COLO829 (cell line): ENCODE results near the gene TNFRSF4.
"Not testable (repeated sequence)": the region's sequence is repeated elsewhere in the genome, so short reads cannot be mapped to it uniquely, and the experiment has no call there.

ENCODE experiments used
- DNase-seq: peaks from one replicate; pipeline ENCODE4 v3.0.0; 2012; ENCODE audit warnings: low spot score

Gene TNFRSF4

DNA sequence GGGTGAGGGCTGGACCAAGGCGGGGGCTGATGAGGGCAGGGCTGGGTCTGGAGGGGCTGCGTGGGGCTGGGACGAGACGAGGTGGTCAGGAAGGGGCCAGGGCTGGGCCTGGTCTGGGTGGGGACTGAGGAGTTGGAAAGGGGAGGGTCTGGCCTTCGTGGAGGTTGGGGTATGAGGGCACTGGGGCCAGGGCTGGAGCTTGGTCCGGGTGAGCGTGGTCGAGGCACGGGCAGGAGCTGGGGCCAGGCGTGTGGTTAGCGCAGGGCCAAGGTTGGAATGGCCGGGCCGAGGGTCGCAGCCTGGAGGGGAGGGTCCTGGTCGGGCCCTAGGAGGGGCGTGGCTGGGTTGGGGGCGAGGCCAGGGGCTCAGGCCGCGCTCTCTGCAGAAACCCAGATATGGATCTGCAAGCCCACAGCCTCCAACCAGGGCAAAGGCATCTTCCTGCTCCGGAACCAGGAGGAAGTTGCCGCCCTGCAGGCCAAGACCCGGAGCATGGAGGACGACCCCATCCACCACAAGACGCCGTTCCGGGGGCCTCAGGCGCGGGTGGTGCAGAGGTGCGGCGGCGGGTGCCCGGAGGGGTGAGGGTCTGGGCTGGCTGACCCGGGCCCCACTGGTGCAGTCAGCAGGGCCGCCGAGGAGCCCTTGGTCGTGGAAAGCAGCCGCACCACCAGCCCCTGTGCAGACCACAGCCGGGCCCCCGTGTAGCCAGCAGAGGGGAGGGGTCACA lies 31.3 kb downstream of the TNFRSF4 start:
- DNase-seq, result no peak

DNA sequence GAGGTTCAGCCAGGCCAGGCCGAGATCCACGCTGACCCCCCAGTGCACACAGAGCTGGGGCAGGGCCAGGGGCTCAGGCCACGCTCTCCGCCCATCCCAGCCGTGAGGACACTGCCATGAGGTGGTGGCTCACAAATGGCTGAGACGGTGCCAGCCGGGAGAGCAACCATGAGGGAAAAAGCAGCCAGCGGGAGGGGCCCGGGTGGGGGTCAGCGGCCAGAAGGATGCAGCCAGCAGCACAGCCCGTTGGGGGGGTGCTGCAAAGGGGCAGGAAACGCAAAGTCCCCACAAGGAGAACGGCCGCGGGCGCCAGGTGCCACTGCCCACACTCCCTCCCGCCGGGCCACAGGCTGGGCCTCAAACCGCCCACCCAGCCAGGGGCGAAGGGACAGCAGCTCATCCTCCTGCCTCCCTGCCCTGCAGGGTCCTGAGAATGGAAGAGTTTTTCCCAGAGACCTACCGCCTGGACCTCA lies 32.0 kb downstream of the TNFRSF4 start:
- no peak for DNase-seq

DNA sequence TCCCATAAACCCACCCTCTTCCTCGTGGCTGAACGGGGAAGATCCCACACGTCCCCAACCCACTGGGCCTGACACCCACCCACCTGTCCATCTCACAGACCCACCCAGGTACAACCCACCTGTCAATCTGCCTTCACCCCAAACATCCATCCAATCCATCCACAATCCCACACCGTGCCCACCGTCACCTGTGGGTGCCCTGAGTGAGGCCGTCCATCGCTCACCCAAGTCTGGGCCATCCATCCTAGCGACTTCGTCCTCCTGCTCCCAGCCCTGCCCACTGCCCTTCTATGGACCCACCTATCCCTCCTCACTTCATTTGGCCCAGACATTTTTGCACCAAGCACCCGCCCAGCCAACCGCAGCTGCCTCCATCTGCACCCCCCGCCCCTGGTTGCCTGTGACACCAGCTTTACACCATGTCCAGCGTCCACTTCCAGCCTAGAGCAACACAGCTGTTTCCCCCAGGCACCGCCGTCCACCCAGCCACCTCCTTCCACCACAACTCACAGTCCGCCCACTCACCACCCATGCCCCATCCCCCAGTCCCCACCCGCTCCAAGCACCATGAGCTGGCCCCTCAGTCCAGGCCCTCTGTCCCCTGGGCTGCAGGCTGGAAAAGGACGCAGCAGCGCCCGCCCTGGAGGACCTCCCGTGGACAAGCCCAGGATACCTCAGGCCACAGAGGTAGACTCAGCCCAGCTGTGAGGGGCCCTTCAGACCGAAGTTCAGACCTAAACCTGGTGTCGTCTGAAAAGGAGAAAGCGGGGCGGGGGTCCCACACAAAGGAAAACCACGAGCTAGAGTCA lies 32.6 kb downstream of the TNFRSF4 start:
- no peak for DNase-seq

DNA sequence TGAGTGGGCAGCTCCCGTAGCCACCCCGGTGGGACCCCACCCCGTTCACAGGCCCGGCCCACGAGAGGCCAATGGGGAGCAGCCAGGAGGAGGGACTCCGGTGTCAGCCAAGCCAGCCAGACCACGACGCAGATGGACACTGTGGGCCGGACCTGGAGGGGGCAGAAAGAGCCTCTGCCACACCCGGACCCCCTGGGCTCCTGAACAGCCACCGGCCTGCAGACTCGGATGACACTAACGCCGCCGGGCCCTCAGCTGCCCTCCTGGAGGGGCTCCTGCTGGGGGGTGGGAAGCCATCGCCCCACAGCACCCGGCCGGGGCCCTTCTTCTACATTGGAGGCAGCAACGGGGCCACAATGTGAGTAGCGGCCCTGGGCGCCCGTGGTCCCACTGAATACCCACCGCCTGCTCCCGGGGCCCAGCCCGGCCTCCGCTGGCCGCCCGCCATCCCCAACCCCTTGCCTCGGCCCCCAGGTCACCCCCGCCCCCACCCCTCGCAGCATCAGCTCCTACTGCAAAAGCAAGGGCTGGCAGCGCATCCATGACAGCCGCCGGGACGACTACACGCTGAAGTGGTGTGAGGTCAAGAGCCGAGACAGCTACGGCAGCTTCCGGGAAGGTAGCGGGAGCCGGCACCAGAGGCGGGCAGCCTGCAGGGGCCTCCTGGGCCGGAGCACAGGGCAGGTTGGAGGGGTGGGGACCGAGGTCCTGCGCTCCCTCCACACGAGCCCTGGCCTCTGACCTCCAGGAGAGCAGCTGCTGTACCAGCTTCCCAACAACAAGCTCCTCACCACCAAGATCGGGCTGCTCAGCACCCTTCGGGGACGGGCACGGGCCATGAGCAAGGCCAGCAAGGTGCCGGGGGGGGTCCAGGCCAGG lies 33.7 kb downstream of the TNFRSF4 start:
- no peak for DNase-seq

DNA sequence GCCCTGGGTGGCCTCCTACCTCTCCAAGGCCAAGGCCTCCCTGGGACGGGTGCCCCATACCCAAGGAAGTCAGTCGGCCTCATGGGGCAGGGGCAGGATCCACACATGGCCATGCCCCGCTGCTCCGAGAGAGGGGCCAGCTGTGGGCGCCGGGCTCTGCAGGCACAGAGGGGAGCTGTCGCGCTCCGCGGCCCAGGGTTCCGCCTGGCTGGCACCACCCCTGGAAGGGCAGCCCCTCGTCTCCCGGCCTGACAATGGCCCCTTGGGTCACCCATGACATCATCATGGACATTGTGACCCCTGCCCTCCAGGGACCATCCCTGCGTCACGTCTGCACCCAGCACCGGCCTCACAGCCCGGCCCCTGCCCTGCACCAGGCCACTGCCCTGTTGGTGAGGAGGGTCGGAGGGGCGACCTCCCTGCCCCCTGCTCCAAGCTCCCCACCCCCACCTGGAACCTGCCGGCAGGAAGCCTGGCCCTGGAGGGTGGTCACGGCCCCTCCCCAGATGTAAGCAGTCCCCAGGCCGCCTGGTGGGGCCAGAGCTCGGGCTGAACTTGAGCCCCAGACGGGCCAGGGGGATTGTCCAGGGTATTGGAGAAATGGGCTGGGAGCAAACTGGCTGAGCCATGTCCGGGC lies 34.5 kb downstream of the TNFRSF4 start:
- no peak for DNase-seq

DNA sequence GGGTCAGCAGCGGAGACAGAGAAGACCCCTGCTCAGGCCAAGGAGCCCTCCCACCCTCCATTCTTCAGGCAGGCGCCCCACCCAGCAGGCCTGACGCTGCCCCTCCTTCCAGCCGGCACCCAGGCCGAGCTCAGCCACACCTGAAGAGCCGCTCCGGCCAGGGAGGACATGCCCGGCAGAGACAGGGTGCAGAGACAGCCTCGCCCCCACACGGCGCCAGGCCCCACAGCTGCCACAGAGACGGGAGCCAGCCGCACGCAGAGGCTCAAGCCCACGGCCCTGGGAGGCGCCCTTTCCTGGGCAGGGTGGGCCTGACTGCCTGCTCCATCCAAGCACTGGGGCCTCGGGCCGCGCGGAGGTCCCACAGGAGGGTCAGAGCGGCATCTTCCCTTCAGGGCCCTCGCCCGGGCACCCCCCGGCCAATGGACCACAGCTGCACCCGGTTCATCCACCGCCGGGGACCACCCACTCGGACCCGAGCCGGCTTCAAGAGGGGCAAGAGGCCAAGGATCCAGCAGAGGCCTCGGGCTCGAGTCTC lies 35.1 kb downstream of the TNFRSF4 start:
- no peak for DNase-seq

- no peak for DNase-seq
These were observed 36.3 kb downstream of the TNFRSF4 start for GRCh38 chr1:1177452-1178206.

GRCh38 chr1:1176931-1177330 lies 37.0 kb downstream of the TNFRSF4 start:
- no peak for DNase-seq

DNA sequence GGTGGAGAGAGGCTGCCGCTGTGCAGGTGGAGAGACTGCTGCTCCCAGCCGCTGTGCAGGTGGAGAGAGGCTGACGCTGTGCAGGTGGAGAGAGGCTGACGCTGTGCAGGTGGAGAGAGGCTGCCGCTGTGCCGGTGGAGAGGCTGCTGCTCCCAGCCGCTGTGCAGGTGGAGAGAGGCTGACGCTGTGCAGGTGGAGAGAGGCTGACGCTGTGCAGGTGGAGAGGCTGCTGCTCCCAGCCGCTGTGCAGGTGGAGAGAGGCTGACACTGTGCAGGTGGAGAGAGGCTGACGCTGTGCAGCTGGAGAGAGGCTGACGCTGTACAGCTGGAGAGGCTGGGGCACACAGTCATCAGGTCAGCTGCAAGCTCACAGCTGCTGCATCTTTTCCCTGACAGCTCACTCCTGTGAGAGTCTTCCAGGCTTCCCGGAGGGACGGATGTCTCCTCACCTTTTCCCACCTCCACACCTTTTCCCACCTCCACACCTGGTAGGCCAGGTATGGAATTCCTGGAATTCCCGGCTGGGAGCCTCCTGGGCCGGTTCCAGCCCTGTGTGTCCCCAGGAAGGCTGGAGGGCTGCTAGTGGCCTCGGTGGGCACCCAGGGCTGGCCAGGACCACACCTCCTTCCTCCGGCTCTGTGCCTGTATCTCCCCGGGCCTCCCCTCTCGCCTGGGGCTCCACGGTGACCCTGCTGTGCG lies 37.7 kb downstream of the TNFRSF4 start:
- DNase-seq, result not testable (repeated sequence)

DNA sequence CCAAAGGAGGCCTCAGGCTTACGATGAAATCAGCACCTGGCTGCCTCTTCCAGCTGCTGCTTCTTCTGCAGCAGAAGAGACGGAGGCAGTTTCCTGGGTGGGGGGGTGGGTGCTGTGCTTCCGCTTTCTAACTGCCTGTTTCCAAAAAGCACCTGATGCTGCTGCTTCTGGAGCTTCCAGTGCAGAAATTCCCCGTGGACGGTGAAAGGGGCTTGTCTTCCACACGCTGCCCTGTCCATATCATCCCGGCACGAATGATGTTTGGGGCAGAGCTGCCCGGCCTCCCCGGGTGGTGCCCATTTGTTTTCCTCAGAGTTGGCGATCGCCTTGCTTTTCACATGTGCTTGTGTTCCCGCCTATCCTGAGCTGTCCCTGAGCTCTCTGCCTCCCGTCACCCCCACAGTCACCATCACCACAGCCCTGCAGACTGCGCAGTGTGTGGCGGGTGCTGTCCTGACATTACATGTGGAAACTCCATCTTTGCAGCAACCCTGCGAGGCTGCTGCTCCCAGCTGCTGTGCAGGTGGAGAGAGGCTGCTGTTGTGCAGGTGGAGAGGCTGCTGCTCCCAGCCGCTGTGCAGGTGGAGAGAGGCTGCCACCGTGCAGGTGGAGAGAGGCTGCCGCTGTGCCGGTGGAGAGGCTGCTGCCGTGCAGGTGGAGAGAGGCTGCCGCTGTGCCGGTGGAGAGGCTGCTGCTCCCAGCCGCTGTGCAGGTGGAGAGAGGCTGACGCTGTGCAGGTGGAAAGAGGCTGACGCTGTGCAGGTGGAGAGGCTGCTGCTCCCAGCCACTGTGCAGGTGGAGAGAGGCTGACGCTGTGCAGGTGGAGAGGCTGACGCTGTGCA lies 38.5 kb downstream of the TNFRSF4 start:
- no peak for DNase-seq

DNA sequence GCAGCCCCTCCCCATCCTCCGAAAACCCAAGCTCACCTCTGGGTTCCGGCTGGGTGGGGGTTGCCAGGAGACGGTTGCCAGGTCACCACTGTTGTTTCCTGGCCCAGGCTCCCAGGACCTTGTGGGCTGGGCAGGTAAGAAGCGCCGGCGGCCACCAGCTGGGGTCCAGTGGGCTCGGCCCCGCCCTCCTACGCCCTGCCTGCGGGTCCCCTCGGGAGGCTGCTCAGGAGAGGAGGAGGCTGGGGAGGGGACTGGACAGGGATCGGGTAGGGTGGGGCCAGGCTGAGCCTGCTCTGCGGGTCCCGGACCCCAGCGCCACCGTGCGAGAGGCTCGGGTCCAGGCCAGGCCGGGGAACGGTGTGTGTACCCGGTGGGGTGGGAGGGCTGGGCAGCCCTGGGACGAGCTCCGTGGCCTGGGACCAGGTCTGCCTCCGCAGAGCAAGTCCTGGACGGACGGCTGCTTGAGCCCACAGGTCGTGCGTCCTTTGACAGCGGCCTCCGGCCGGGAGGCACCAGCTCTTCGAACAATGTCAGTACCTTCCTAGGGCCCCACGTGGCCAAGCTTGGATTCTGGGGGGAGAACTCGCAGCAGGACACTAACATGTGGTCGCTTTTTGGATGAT lies 40.0 kb downstream of the TNFRSF4 start, which contains the start of gene TTLL10:
TSS of gene TTLL10 (plus strand) at position 88 of the 623 bp plus-strand sequence. CDS start 5,336 bp downstream, outside the sequence.
- DNase-seq, result no peak

DNA sequence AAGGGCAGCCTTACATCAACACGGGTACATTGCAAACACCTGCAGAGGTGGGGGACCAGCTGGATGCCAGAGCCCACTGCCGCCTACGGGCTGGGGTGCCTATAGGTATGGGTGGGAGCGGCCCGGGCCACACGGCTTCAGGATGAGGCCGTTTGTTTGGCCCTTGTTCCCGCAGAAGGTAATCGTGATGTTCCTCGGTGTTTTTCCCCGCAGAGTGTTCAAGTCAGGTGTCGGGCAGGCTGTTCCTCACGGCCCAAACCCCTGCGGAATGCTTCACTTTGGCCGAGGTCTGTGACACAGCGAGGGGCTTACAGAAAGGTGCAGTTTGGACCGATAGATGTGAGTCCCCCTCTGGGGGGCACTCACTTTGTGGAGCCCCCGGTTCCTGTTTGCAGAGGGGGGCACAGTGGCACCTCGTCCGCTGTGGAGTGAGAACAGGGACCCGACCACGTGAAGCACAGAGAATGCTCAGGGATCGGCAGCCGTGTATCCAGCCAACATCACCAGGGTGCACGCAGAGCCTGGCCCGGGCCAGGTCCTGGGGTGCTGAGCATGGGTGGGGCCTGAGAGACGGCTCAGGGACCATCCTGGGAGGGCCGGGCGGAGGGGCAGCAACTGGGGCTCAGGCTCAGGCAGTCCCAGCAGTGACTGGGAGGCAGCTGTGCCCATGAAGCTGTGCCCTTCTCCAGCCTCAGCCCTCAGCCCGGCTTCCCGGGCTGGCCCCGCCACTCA lies 40.7 kb downstream of the TNFRSF4 start:
- DNase-seq, result no peak

GRCh38 chr1:1171546-1172340 lies 42.2 kb downstream of the TNFRSF4 start:
- no peak for DNase-seq

DNA sequence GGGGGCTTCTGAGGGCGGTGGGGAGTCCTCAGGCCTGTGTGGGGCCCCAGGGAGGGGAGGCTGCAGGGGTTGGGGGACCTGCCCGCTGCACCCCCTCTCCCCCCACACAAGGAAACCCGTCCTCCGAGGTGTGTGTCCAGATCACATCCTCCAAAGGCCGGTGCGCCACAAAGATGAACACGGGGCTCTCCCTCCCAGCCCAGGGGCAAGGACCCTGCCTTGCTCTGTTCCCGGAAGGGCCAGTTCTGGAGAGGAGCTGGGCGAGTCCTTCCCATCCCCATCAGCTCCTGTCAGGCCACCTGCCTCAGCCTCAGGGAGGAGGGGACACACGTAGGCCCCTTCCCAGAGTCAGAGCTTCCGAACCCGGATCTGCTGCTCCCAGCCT lies 42.8 kb downstream of the TNFRSF4 start:
- DNase-seq, result no peak

GRCh38 chr1:1170215-1171091 lies 43.5 kb downstream of the TNFRSF4 start:
- DNase-seq, result no peak
